HG02642 (cell line): ENCODE data around the gene ZNF362.
A peak's percentile ranks its signal among the peaks of the same experiment; 100 is the strongest.

Experiments
- ATAC-seq: cut with Tn5 transposase; IDR thresholded peaks from one replicate; pipeline ENCODE4 v1.9.1; 2021; ENCODE audit warnings: mild to moderate bottlenecking; ENCODE audit not compliant: unreplicated experiment, poor library complexity

The ZNF362 gene

DNA sequence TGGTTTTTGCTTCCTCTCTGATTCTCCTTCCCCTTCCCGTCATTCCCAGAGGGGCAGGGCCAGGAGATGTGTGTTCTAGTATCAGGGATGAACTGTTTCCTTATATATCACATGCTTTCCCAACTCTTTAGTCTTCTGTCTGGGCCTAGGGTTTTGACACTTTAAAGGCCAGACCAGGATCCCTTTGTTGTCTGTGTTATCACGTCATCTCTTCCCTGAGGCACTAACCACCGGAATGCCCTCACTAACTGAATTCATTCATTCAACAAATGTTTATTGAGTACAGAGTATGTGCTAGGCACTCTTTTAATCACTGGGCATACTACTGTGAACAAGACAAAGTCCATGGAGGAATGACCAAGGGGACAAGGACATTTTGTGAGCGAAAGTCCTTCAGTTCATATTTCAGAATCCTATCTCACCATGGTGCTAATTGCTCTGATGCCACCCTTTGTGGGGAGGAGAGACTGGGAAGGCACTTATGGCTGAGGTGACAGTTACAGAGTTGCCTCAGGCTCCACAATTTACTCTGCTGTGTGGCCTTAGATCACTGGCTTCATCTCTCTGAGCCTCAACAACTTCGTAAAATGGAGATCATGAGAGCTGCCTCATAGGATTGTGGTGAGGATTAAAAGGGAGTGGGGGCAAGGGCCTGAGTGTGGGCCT is 12.0 kb upstream of the ZNF362 start:
- ATAC-seq: no peak

DNA sequence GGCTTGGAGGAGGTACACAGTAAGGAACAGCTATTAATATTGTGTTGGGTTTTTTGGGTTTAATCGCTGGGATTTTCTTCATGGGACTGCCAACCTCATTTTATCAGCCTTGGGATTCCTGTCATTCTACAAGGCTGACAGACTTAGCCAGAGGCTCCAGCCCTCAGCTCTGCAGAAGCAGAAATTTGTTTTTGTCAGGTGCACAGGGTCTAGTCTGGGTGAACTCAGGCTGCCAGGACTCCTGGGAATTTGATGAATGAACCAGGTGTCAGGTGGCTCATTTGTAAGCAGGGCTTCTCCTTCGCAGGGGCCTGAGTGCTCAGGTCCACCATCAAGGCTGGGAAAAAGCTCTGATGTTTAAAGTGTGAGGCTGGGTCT is 11.5 kb upstream of the ZNF362 start:
- ATAC-seq: no peak

DNA sequence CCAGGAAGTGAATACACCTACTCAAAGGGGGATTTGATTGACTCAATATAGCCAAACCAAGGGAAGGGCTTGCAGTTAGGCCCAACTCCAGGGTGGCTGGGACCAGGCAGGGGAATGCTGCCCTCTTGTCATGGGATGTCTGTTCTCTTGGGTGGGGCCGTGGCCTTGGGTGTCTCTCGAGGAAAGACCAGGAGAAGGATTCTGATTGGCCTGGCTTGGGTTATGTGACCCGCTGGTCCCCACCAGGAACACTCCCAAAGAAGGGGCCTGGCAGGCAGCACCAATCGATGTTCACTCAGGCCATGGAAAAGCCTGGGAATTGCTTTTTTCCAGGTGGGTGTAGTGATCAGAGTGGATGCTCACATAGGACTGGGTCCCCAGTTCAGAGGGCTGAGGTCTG is 10.1 kb upstream of the ZNF362 start:
- no peak for ATAC-seq

DNA sequence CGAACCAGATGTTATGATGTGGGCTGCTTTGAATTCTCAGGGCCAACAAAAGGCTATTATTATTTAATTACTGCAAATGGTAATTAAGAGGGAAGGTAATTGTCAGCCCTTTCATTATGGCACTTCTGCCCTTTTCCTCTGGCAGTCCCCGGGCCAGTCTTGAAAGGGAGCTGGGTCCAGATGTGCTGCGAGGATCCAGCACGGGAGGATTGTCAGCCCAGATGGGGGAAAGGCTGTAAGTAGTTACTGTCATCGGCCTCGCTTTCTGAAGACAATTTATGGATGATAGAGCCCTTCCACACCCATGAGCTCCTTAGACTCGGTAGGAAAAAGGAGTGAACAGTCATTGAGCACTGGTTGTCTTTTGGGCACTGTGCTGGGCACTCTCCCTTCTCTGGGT is 8.7 kb upstream of the ZNF362 start:
- ATAC-seq: no peak

DNA sequence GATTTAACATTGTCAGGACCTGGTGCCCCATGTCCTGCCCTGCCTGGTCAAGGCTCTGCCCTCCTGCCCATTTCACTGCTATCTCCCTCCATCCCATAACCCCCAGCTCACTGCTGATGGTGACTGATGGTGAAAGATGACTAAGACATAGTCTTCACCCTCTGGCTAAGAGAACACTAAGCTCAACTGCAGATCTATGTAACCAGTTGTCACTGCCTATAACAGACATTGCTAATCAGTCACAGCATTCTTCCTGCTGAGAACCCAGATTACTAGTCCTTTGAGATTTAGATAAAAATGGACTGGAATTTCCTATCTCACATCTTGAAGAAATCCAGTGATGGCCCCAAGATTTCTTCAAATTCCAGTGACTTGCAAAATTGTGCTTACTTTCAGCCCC is 8.0 kb upstream of the ZNF362 start:
- no peak for ATAC-seq

DNA sequence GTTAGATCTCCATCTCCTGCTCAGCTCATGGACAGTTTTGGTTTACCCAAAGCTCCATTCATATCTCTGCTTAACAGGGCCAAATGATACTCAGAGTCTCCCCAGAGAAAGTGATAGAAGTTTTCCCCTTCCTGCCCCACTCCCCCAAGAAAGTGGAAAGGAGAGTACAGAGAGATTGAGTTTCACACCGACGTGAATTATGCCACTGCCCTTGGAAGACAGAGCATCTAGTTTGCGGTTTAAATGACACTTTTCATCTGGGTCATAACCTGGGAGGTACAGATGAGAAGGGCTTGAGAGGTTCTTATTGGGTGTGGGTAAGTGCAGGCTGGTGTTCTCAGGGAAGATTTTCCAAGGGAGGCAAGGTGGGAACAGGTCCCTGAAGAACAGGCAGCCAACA is 6.9 kb upstream of the ZNF362 start:
- no peak for ATAC-seq

DNA sequence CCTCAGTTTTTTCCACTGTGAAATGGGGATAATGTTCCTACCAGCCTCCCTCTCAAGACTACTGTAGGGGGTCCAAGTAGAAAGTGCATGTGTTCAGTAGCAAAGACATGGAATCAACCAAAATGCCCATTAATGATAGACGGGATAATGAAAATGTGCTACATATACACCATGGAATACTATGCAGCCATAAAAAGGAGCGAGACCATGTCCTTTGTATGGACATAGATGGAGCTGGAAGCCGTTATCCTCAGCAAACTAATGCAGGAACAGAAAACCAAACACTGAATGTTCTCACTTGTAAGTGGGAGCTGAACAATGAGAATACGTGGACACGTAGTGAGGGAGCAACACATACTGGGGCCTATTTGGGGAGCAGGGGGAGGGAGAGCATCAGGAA is 6.1 kb upstream of the ZNF362 start:
- no peak for ATAC-seq

DNA sequence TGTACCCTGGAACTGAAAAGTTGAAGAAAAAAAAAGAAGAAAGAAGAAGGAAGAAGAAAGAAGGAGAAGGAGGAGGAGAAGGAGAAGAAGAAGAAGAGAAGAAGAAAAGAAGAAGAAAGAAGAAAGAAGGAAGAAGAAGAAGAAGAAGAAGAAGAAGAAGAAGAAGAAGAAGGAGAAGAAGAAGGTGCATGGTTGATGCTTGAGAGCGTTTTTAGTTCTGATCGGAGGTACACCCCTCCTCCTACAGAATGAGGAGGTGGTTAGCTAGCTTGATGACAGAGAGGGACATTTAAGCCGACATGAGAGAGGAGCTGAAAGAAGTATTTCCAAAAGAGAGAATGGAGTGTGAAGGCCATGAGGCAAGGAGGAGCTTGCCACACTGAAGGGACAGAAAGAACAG is 5.6 kb upstream of the ZNF362 start:
- no peak for ATAC-seq

DNA sequence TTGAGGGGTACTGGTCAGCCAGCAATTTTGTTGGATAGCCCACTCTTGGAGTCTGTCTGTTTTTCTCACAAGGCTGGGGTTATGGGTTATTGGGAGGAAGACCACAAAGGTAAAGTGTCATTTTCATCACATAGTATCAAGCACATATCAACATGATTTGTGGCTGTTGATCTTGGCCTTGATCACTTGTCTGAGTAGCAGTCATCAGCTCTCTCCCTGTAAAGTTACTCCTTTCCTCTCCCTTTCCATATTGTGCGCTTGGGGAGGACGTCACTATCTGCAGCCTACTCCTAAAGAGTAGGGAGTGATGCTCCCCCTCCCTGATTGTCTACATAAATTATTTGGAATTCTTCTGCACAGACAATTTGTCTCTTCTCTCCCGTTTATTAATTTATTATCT is 1.8 kb upstream of the ZNF362 start:
- ATAC-seq: no peak

DNA sequence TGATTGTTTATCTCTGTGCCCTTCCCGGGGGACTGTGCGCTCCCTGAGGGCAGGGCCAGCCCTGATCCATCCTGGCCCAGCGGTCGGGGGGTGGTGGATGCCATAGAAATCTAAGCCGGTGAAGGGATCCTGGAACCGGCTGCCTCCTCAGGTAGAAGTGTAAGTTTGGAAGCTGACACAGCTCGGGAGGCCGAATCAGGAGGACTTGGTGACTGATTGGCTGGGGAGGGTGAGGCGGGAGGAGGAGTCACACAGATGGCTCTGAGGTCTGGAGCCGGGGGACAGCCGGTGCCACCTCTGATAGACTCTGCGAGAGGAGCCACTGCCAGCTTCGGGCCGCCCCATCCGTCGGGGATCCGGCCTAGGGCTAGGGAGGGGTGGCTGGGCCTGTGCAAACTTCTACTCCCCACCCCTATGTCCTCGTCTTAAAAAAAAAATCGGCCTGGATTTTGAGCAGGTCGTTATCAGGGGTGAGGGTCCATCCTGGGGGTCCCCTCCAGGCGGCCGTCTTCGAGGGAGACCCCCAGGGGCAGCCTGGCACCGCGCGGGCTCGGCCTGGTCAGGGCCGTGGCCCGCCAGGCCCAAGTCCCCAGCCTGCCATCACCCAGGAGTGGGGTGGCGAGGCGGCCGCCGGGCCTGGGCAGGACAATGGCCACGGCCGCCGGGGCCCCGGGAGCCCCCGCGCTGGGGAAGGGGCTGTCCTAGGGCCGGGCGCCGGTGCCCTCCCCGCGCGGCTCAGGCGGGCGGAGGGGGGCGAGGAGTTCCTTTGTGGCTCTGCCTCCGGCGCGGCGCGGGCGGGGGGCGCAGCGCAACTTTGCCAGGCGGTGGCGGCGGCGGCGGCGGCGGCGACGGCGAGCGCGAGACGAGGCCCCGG is 708 bp upstream of the ZNF362 start:
- ATAC-seq: peak; percentile 31

DNA sequence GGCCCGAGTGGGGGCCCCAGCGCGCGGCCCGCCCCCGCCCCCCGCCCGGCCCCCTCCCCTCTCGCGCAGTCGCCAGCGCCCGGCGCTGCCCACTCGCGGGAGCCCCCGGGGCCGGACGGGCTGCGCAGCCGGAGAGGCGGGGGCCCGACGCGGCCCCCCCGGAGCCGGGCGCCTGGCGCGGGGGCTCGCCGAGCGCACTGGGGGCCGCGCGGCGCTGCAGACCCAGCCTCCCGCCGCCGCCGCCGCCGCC is 146 bp upstream of the ZNF362 start:
- no peak for ATAC-seq

DNA sequence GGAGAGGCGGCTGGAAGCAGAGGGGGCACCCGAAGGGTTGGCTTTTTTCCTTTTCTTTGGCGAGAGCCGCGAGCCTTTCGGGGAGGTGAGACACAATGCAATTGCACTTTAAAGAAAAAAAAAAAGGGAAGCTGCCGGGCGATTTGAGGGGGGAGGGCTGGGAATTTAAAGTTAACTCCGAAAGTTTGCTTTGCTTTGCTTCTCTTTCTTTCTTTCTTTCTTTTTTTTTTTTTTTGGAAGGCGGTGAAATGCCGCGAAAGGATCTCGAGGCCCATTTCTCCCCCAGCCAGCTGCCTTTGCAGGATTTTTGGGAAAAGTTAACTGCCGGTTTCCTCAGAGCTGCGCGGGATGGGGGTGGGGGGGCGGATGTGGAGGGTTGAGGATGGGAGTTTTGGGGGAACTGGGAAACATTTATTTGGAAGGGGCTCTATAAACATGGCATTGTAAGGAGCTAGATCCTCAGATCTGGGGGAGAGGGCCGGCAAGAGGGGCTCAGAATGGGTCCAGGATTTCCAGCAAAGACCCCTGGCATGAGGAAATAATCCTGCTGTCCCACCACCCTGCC is 997 bp downstream of the ZNF362 start:
- ATAC-seq: no peak

DNA sequence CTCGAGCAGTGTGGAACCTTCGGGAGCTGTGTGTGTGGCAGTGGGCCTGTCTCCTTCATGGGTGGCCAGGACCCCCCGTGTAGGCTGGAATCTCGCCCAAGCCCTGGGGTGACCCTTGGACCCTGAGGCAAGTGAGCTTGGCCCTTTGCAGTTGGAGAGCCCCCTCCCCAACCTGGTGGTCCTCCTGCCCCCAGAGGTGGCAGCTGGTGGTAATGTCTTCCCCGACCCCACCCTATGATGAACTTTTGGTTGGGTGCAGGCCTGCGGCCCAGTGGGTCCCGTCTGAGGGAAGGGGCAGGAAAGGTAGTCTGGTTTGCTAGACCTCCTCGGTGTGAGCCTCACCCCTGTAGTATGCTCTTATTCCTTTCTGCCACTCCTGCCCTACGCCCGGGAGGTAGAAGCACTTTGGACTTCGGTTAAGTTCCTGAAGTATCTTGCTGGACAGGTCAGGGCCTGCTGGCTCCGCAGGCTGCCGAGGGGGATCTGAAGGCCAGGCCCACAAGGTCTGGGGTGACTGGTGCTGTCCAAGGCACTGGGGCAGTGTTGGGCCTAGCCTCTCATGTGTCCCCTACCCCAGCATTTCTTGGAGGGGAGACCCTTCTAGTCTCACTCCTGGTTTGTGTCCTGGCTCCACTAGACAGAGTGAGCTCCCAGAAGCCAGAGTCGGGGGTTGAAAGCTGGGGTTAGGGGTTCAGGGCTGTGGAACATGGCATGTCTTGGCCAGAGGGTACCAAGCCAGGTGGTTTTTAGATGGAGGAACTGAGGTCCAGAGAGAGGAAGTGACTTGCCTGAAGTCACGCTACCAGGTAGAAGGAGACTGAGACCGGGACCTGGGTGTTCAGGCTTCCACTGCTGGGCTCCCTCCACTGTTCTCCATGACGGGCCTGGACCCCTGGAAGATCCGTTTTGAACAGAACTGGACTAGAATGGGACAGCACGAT is 1.8 kb downstream of the ZNF362 start:
- ATAC-seq: no peak

DNA sequence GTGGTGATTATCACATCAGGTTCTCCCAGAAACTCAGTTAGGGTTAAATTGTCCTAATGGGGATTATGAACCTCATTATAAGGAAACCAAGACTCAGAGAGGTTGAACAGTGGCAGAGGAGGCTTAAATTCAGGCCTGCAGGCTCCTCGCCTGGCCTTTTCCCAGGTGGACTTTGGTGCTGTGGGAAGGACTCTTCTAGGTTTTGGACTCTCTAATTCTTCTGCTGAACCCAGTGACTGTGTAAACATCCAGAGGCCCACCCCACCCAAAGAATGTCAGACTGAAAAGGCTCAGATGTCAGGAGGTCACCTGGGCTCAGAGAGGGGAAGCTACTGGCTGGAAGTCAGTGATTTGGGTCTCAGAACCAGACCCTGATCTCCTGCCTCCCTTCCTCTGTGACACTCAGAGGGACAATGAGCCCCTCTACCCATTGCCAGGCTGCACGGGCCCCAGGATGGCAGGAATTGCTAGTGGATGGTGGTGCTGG is 2.5 kb downstream of the ZNF362 start:
- ATAC-seq: no peak

DNA sequence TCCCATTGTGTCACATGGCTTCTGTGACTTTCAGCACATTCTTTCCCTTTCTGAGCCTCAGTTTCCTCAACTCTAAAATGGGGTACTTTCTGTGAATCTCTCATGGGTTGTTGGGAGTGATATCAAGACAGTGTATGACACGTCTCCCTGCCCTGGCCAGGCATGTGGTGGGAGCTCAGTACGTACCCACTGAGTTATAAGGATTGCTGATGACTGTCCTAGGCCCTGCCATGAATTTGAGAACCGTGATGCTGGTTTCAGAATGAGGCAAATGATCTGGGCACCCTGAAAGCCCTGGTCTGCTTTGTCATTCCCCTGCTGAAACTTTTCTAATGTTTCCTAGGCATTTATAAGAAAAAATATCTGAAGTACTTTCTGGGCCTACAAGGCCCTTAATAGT is 3.6 kb downstream of the ZNF362 start:
- no peak for ATAC-seq

DNA sequence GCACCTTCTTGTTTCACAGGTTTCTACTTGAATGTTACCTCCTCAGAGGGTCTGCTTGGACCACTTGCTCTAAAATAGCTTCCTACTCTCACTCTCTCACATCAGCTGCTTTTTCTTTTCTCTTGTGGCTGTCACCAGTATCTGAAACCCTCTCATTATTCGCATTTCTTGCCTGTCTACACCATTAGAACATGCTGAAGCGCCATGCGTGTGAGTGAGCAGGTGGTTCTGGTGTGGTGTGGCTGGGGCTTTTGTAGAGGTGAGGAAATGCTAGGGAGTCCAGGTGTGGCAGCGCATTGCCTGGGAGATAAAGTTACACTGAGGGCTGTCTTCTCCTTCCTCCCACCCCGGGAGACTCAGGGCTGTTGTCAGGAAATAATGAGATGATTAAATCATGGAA is 4.1 kb downstream of the ZNF362 start:
- ATAC-seq: no peak

DNA sequence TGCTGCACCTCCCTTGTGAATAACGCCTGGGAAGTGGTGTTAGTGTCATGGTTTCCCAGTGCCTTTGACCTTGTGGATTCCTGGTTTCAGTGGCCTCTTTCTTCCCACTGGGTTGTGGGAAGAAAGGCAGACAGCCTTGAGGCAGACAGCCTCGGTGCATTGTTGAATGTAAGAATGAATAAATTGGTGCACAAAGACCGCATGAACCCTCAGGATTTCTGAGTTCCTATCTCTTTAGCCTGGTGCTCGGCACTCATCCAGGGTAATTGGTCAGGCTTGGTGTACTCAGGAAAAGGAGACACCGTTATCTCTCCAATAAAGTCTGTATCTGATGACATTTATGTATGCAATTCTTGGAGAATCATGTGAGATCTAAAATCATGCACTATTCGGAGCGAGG is 5.1 kb downstream of the ZNF362 start:
- no peak for ATAC-seq

DNA sequence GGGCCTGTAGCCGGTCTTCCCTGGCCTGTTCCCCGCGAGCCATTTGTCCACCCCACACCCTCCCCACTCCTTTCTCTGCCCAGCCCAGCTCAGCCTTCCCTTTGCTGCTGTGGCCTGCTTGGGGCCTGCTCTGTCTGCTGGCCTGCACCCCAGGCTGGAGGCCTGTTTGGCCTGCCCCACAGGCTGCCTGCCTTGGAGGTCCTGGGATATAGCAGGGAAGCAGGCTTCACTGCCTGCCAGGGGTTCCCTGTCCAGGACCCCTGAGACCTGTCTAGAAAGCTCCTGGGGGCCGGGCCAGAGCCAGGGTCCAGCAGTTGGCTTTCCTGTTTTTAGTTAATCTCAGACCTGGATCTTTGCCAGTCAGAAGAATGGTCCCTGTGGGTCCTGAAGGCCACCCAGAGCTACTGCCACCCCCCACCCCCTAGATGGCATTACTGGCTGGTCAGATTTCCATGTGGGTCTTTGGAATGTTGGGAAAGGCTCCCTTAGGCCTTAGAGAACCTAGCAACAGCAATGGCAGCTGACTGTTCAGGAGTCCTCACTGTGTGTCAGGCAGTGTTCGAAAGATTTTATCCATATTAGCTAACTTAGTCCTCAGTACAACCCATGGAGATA is 7.7 kb downstream of the ZNF362 start:
- no peak for ATAC-seq

DNA sequence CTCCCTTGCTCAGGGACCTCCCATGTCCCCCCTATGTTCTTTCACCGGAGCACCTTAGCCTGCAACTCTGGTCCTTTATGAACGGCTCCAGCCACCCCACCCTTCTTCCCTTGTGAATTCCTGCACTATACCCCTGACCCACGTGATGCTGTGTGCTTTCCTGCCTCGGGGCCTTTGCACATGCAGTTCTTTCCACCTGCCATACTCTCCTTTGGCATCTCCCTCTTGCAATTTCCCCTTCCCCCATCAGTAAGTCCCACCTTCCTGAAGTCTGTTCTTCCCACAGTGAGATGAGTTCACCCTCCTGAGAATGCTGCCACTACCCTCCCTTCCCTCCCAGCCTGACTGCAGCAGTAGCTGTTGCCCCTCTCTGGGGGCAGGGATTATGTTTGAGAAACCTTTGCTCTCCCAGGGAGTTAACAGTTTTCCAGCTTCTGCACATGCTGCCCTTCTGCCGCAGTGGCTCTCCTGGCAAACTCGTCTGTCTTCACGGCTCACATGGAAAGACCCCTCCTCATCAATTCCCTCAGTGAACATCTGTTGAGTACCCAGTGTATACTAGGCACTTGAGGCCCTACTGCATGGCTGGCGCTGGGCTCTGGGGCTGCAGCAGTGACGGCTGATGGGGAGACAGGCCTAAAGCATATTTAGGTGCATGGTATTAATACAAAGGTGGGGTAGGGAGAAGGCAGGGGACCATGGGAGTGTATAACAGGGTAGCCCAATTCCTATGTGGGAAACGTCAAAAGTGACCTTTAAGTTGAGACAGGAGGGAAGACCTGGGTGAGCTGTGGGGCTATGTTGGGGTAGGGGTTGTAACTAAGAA is 9.7 kb downstream of the ZNF362 start:
- ATAC-seq: no peak

DNA sequence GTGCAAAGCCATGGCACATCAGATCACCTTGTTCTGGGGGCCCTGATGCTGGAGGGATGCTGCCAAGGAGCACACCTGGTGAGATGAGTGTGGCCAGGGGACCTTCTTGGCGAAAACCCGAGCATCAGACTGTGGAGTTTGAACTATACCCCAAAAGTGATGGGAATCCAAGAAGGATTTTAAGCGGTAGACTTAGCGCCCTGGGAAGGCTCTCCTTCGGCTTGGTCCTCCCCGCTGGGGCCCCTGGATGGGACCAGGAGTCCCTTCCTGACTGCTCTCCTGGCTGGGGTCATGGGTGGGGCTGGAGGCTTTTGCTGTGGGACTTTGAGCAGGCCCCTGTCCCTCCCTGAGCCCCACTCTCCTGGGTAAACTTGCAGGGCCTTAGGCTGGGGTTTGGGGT is 10.5 kb downstream of the ZNF362 start:
- ATAC-seq: no peak
